HepG2 (cell line): ENCODE results near the gene GPS1. TPM values are rescaled to one million over a fixed set of nuclear protein-coding genes. Genes with fewer than 3 reads are reported as not detected.

Source experiments
- ELF1 ChIP-seq: sonication (generic); formaldehyde crosslinking; IDR thresholded peaks from 2 replicates; pipeline ENCODE4 v1.4.0; 2020; ENCODE audit warnings: missing genetic modification reagents
- FOXK2 ChIP-seq: fragments of 450-650 bp; IDR thresholded peaks from 2 replicates; pipeline ENCODE4 v1.6.1; 2016
- KMT2B ChIP-seq: IDR thresholded peaks from 2 replicates; pipeline ENCODE4 v1.6.1; 2016; ENCODE audit warnings: missing genetic modification reagents, missing compliant biosample characterization
- MEF2D ChIP-seq: sonication (generic); formaldehyde crosslinking; IDR thresholded peaks from 2 replicates; pipeline ENCODE4 v1.5.1; 2020; ENCODE audit warnings: mild to moderate bottlenecking, missing genetic modification reagents
- PCBP1 ChIP-seq: fragments of 200-400 bp; formaldehyde crosslinking; IDR thresholded peaks from 2 replicates; pipeline ENCODE4 v1.6.1; 2017; ENCODE audit warnings: mild to moderate bottlenecking, low read depth, low read length, borderline replicate concordance
- STAT5B ChIP-seq: sonication (generic); formaldehyde crosslinking; IDR thresholded peaks from 2 replicates; pipeline ENCODE4 v1.4.0; 2020; ENCODE audit warnings: missing genetic modification reagents
- ZNF138 ChIP-seq: sonication (generic); formaldehyde crosslinking; IDR thresholded peaks from 2 replicates; pipeline ENCODE4 v1.5.0; 2020; ENCODE audit warnings: mild to moderate bottlenecking, low read depth, missing genetic modification reagents
- polyA plus RNA-seq, 8 experiments: library from polyadenylated mRNA; depleted of rRNA in 3 of 8; stranded (reverse) in 7 of 8; unstranded in 1 of 8; fragments of >200 nt; fragmentation: Illumina TruSeq in 4 of 8; extraction: Trizol in 4 of 8; gene quantifications; 2 replicates each; pipeline versions ENCODE4 v1.2.1 to v1.2.3, GENCODE V29; 2011 to 2016; ENCODE audit warnings: low read depth in 4 of 8, missing spikeins in 1 of 8, mixed read lengths in 1 of 8; ENCODE audit not compliant: insufficient read depth in 1 of 8
- total RNA-seq, 5 experiments: library from RNA; depleted of rRNA; stranded (reverse); fragments of >200 nt; fragmentation: Illumina TruSeq; extraction: Trizol; gene quantifications; 2 replicates each; pipeline ENCODE4 v1.2.3, GENCODE V29; 2016; ENCODE audit warnings: low read depth in 1 of 5
- TF ChIP-seq, protein P1 (sequence below): sonication (generic); formaldehyde crosslinking; IDR thresholded peaks from 2 replicates; pipeline ENCODE4 v1.5.0; 2020; ENCODE audit warnings: mild to moderate bottlenecking, missing genetic modification reagents, borderline replicate concordance
- TF ChIP-seq, protein P2 (sequence below): sonication (generic); formaldehyde crosslinking; conservative IDR thresholded peaks from 2 replicates; pipeline ENCODE4 v1.4.0; 2020; ENCODE audit warnings: missing genetic modification reagents
- TF ChIP-seq, protein P3 (sequence below): sonication (generic); formaldehyde crosslinking; IDR thresholded peaks from 2 replicates; pipeline ENCODE4 v1.4.0; 2020; ENCODE audit warnings: missing genetic modification reagents, mild to moderate bottlenecking, borderline replicate concordance
- TF ChIP-seq, protein P4 (sequence below): sonication (generic); formaldehyde crosslinking; IDR thresholded peaks from 2 replicates; pipeline ENCODE4 v1.4.0; 2020; ENCODE audit warnings: mild to moderate bottlenecking, missing genetic modification reagents

Gene GPS1
- total and polyA plus RNA-seq, 2 of the 13 experiments (the other 11 are each of a cell fraction or from before 2014, with no cell fraction given) = 124 to 128 TPM

DNA sequence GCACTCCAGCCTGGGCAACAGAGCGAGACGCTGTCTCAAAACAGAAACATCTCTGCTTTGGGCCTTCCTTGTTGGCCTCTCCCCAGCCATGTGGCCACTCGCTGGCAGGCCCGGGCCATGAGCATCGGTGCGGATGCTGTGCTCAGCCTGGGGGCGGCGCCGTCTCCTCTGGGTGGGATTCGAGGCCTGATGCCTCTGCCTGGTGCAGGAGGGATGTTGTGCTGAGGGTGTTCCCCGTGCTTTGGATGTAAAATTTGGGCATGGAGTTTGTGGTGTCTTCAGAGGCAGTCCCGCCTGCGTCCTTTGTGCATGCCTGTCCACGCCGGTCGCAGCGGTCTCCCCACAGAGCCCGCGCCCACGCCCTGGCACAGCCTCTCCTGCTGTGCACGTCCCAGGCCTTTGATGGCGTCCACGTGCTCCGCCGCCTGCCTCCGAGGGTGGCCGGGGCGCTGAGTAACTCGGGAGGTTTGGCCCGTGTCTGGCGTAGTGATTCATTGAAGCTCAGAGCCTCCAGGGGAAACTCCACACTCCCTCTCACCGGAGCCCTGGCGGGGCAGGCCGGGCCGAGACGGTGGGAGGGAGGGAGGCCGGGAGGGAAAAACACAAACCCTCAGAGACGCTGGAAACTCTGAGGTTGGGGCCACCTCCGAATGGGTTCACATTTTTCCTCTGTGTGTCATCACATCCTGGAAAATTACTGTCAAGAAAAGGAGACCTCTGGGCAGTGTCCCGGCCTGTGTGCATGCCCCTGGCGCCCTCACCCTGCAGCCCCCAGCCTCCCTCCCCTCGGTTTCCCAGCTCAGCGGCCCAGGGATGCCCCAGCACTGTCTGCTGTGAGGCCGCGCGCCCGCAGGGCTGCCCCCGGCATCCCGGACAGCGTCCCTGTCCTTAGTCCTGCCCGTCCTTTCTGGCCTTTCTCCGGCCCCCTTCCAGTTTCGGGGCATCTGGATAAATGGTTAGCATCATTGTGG, 48.0 kb upstream of the GPS1 start (continued):
- TF ChIP-seq, protein P1, sequence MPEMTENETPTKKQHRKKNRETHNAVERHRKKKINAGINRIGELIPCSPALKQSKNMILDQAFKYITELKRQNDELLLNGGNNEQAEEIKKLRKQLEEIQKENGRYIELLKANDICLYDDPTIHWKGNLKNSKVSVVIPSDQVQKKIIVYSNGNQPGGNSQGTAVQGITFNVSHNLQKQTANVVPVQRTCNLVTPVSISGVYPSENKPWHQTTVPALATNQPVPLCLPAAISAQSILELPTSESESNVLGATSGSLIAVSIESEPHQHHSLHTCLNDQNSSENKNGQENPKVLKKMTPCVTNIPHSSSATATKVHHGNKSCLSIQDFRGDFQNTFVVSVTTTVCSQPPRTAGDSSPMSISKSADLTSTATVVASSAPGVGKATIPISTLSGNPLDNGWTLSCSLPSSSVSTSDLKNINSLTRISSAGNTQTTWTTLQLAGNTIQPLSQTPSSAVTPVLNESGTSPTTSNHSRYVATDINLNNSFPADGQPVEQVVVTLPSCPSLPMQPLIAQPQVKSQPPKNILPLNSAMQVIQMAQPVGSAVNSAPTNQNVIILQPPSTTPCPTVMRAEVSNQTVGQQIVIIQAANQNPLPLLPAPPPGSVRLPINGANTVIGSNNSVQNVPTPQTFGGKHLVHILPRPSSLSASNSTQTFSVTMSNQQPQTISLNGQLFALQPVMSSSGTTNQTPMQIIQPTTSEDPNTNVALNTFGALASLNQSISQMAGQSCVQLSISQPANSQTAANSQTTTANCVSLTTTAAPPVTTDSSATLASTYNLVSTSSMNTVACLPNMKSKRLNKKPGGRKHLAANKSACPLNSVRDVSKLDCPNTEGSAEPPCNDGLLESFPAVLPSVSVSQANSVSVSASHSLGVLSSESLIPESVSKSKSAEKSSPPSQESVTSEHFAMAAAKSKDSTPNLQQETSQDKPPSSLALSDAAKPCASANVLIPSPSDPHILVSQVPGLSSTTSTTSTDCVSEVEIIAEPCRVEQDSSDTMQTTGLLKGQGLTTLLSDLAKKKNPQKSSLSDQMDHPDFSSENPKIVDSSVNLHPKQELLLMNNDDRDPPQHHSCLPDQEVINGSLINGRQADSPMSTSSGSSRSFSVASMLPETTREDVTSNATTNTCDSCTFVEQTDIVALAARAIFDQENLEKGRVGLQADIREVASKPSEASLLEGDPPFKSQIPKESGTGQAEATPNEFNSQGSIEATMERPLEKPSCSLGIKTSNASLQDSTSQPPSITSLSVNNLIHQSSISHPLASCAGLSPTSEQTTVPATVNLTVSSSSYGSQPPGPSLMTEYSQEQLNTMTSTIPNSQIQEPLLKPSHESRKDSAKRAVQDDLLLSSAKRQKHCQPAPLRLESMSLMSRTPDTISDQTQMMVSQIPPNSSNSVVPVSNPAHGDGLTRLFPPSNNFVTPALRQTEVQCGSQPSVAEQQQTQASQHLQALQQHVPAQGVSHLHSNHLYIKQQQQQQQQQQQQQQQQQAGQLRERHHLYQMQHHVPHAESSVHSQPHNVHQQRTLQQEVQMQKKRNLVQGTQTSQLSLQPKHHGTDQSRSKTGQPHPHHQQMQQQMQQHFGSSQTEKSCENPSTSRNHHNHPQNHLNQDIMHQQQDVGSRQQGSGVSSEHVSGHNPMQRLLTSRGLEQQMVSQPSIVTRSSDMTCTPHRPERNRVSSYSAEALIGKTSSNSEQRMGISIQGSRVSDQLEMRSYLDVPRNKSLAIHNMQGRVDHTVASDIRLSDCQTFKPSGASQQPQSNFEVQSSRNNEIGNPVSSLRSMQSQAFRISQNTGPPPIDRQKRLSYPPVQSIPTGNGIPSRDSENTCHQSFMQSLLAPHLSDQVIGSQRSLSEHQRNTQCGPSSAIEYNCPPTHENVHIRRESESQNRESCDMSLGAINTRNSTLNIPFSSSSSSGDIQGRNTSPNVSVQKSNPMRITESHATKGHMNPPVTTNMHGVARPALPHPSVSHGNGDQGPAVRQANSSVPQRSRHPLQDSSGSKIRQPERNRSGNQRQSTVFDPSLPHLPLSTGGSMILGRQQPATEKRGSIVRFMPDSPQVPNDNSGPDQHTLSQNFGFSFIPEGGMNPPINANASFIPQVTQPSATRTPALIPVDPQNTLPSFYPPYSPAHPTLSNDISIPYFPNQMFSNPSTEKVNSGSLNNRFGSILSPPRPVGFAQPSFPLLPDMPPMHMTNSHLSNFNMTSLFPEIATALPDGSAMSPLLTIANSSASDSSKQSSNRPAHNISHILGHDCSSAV (CRISPR knock-in tag) = no peak
- TF ChIP-seq MEF2D (CRISPR knock-in tag) (peak; percentile 75), KMT2B (CRISPR knock-in tag) (peak; percentile 51; the same call in 1 of the 2 replicates), FOXK2 (no peak), STAT5B (CRISPR knock-in tag) (0 out of 2 replicates have a peak, but pooled peaks have one; percentile 19), PCBP1 (no peak), ELF1 (CRISPR knock-in tag) (peak; percentile 48), ZNF138 (CRISPR knock-in tag) (no peak; the same call in 1 of the 2 replicates)
- TF ChIP-seq, protein P2, sequence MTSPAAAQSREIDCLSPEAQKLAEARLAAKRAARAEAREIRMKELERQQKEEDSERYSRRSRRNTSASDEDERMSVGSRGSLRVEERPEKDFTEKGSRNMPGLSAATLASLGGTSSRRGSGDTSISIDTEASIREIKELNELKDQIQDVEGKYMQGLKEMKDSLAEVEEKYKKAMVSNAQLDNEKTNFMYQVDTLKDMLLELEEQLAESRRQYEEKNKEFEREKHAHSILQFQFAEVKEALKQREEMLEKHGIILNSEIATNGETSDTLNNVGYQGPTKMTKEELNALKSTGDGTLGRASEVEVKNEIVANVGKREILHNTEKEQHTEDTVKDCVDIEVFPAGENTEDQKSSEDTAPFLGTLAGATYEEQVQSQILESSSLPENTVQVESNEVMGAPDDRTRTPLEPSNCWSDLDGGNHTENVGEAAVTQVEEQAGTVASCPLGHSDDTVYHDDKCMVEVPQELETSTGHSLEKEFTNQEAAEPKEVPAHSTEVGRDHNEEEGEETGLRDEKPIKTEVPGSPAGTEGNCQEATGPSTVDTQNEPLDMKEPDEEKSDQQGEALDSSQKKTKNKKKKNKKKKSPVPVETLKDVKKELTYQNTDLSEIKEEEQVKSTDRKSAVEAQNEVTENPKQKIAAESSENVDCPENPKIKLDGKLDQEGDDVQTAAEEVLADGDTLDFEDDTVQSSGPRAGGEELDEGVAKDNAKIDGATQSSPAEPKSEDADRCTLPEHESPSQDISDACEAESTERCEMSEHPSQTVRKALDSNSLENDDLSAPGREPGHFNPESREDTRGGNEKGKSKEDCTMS = no peak
- TF ChIP-seq, protein P3, sequence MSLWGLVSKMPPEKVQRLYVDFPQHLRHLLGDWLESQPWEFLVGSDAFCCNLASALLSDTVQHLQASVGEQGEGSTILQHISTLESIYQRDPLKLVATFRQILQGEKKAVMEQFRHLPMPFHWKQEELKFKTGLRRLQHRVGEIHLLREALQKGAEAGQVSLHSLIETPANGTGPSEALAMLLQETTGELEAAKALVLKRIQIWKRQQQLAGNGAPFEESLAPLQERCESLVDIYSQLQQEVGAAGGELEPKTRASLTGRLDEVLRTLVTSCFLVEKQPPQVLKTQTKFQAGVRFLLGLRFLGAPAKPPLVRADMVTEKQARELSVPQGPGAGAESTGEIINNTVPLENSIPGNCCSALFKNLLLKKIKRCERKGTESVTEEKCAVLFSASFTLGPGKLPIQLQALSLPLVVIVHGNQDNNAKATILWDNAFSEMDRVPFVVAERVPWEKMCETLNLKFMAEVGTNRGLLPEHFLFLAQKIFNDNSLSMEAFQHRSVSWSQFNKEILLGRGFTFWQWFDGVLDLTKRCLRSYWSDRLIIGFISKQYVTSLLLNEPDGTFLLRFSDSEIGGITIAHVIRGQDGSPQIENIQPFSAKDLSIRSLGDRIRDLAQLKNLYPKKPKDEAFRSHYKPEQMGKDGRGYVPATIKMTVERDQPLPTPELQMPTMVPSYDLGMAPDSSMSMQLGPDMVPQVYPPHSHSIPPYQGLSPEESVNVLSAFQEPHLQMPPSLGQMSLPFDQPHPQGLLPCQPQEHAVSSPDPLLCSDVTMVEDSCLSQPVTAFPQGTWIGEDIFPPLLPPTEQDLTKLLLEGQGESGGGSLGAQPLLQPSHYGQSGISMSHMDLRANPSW (CRISPR knock-in tag) = 0 out of 2 replicates have a peak, but pooled peaks have one; percentile 37
- TF ChIP-seq, protein P4, sequence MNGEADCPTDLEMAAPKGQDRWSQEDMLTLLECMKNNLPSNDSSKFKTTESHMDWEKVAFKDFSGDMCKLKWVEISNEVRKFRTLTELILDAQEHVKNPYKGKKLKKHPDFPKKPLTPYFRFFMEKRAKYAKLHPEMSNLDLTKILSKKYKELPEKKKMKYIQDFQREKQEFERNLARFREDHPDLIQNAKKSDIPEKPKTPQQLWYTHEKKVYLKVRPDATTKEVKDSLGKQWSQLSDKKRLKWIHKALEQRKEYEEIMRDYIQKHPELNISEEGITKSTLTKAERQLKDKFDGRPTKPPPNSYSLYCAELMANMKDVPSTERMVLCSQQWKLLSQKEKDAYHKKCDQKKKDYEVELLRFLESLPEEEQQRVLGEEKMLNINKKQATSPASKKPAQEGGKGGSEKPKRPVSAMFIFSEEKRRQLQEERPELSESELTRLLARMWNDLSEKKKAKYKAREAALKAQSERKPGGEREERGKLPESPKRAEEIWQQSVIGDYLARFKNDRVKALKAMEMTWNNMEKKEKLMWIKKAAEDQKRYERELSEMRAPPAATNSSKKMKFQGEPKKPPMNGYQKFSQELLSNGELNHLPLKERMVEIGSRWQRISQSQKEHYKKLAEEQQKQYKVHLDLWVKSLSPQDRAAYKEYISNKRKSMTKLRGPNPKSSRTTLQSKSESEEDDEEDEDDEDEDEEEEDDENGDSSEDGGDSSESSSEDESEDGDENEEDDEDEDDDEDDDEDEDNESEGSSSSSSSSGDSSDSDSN = peak; percentile 98
